Testis (tissue), 2 donors: ENCODE data around the gene ME2.

Experiments
- POLR2A ChIP-seq: fragments of 450-650 bp; IDR thresholded peaks from one replicate; pipeline ENCODE4 v1.6.1; 2017; ENCODE audit warnings: antibody characterized with exemption, mild to moderate bottlenecking, moderate library complexity
- TF ChIP-seq, protein P1 (sequence below), 3 experiments: fragments of 450-650 bp in 2 of 3; fragments of 200-600 bp in 1 of 3; sonication (generic) in 1 of 3; IDR thresholded peaks; one replicate each; pipeline ENCODE4 v1.5.1; 2016 to 2019; ENCODE audit warnings: antibody characterized with exemption in 3 of 3, mild to moderate bottlenecking in 2 of 3, moderate library complexity in 1 of 3

DNA sequence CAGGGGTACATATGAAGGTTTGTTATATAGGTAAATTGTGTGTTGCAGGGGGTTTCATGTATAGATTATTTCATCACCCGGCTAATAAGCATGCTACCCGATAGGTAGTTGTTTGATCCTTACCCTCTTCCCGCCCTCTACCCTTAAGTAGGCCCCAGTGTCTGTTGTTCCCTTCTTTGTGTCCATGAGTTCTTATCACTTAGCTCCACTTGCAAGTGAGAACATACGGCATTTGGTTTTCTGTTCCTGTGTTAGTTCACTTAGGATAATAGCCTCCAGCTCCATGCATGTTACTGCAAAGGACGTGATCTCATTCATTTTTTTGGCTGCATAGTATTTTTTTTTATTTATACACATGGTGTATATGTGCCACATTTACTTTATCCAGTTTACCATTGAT lies 54.8 kb downstream of the ME2 start:
- TF ChIP-seq, protein P1, sequence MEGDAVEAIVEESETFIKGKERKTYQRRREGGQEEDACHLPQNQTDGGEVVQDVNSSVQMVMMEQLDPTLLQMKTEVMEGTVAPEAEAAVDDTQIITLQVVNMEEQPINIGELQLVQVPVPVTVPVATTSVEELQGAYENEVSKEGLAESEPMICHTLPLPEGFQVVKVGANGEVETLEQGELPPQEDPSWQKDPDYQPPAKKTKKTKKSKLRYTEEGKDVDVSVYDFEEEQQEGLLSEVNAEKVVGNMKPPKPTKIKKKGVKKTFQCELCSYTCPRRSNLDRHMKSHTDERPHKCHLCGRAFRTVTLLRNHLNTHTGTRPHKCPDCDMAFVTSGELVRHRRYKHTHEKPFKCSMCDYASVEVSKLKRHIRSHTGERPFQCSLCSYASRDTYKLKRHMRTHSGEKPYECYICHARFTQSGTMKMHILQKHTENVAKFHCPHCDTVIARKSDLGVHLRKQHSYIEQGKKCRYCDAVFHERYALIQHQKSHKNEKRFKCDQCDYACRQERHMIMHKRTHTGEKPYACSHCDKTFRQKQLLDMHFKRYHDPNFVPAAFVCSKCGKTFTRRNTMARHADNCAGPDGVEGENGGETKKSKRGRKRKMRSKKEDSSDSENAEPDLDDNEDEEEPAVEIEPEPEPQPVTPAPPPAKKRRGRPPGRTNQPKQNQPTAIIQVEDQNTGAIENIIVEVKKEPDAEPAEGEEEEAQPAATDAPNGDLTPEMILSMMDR (IDR thresholded peaks at IDR 0.05), result no peak
- no peak for TF ChIP-seq POLR2A
